DMS53 treated with DMSO at 0.1 percent for 48 hours (cell line): ENCODE results near the gene LRRC56.

Source experiments
- DNase-seq: peaks from one replicate; lab custom pipeline; 2025; ENCODE audit not compliant: unreplicated experiment; lab: John Stamatoyannopoulos, UW

LRRC56 gene, protein sequence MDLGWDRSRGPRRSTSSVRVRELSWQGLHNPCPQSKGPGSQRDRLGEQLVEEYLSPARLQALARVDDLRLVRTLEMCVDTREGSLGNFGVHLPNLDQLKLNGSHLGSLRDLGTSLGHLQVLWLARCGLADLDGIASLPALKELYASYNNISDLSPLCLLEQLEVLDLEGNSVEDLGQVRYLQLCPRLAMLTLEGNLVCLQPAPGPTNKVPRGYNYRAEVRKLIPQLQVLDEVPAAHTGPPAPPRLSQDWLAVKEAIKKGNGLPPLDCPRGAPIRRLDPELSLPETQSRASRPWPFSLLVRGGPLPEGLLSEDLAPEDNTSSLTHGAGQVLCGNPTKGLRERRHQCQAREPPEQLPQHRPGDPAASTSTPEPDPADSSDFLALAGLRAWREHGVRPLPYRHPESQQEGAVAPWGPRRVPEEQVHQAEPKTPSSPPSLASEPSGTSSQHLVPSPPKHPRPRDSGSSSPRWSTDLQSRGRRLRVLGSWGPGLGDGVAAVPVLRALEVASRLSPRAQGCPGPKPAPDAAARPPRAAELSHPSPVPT

DNA sequence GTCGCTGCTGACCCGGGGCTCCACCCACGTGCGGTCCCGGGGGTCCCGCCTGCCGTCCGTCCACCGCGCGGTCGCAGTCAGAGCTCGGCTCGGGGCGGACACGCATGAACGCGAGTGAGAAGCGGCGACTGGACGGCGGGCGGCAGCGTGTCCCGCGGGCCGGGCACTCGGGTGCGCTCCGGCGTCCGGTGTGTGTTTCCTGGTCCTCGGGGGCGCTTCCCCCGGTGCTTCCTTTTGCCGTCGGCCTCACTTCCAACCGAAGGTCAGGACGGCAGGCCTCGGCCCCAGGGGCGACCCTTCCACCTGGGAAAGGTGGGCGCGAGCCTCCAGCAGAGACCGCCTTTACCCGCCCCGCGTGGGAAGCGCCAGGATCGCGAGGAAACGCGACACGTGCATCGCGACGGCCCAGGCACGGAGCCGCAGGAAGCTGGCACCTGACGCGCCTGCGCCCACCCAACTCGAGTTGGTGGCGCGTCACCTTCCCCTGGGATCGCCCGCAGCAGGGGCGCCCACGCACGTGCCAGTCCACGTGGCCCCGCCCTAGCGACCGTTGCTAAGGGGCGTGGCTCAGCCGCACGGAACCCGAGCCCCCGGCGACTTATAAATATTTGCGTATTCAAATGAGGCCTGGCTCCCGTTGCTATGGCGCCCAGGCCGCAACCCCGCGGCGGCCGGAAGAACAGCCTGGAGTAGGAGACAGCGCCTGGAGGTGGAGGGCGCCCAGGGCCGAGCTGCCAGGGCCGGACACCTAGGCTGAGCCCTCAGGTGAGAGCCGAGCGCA is at the start of gene LRRC56:
Gene LRRC56, plus strand, starts transcription at position 687 of the 781 bp plus-strand sequence. CDS start 3,158 bp downstream, outside the sequence.
- DNase-seq: peak; percentile 93

DNA sequence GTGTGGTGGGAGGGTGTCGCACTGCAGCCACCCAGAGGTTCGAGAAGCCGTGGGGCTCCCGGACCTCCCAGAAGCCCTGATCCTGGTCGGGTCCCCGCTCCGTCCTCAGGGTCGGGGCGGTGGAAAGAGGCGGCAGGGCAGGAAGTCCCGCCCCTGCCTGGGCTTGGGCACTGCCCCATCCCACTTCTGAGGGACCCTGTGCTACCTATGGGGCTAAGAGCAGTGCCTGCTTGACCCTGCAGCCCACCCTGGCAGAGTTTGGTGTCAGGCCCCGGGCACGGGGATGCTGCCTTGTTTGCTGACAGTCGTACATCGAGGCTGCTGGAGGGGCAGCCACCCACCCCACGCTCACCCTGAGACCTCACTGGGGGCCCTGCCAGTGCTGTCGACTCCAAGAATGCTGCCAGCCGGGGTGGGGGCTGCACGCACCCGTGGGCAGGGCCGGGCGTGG is 49.7 kb upstream of the LRRC56 start:
- DNase-seq: no peak

DNA sequence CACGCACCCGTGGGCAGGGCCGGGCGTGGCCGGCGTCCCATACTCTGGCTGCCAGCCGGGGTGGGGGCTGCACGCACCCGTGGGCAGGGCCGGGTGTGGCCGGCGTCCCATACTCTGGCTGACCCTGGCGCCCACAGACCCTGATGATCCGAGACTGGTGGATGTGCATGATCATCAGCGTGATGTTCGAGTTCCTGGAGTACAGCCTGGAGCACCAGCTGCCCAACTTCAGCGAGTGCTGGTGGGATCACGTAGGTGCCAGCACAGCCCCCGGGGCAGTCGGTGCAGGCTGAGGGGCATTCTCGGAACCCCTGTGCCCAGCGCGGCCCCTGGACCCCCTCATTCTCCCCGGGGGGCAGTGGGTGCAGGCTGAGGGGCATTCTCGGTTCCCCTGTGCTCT is 49.3 kb upstream of the LRRC56 start:
- no peak for DNase-seq

DNA sequence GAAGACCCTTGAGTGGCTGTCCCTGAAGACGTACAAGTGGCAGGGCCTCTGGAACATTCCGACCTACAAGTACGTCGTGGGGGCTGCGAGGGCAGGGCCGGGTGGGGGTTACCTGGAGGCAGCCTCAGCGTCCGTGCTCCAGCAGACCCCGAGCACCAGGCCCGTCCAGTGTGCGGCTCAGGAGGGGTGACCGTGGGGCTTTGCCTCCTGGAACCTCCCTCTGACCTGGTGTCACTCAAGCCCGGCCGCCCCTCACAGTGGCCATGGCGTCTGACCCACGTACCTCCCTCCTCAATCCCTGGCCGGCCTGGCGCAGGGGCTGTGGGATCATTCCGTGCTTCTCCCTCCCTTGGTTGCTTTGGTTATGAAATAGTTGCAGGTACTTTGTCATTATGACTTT is 48.7 kb upstream of the LRRC56 start:
- DNase-seq: no peak

DNA sequence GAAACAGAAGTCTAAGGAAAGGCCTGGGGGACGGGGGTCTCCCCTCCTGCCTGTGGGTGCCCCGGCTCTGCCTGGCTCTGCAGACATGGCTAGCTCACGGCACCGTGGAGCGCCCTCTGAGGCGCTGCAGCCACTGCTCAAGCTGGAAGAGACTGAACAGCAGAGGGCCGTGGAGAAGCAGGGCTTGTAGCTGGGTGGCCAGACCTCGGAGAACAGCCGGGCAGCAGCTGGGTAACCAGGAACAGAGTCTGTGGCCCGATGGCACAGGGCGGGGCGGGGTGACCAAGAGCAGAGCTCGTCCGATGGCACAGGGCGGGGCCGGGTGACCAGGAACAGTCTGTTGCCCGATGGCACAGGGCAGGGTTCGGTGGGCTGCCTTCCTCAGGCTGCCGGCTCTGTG is 48.3 kb upstream of the LRRC56 start:
- no peak for DNase-seq

DNA sequence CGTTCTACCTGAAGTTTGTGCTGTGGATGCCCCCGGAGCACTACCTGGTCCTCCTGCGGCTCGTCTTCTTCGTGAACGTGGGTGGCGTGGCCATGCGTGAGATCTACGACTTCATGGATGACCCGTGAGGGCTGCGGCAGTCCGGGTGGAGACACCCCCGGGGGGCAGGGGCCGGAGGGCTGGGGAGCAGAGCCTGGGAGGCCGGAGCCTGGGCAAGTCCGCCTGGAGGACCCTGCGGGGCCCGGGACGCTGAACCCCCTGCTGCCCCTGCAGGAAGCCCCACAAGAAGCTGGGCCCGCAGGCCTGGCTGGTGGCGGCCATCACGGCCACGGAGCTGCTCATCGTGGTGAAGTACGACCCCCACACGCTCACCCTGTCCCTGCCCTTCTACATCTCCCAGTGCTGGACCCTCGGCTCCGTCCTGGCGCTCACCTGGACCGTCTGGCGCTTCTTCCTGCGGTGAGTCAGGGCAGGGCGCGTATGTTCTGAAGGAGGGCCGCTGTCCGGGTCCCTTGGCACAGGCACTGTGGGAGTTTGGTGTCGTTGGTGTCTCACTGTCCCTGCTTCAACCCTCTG is 47.6 kb upstream of the LRRC56 start:
- no peak for DNase-seq

DNA sequence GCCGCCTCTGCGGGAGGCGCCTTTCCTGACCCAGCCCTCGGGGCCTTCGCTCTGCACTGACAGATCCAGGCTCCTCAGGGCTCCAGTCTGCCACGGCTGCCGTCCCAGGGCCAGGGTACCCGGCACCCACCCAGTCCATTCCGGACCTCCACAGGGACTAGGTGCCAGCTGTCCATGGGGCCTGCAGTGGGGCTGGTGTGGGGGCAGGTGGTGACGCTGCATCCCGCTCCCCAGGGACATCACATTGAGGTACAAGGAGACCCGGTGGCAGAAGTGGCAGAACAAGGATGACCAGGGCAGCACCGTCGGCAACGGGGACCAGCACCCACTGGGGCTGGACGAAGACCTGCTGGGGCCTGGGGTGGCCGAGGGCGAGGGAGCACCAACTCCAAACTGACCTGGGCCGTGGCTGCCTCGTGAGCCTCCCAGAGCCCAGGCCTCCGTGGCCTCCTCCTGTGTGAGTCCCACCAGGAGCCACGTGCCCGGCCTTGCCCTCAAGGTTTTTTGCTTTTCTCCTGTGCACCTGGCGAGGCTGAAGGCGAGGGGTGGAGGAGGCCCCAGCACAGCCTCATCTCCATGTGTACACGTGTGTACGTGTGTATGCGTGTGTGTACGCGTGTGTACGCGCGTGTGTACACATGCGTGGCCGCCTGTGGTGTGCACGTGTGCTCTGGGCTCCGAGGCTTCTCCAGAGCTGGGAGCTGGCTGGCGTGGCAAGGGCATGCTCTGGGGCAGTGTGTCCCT is 47.0 kb upstream of the LRRC56 start:
- DNase-seq: no peak

DNA sequence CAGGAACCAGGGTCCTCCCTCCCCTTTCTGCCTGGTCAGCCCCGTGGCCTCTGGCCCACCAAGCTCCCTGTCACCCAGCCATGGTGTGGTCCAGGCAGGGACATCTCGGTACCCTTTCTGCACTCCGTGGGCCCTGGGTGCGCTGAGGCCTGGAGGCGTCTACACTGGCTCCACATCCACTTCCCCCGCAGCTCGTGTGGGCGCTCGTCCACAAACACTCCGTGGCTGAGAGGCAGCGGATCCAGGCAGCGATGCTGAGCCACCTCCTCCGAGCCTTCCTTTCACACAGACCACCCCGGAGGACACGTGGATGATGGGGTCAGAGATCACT is 46.4 kb upstream of the LRRC56 start:
- no peak for DNase-seq

DNA sequence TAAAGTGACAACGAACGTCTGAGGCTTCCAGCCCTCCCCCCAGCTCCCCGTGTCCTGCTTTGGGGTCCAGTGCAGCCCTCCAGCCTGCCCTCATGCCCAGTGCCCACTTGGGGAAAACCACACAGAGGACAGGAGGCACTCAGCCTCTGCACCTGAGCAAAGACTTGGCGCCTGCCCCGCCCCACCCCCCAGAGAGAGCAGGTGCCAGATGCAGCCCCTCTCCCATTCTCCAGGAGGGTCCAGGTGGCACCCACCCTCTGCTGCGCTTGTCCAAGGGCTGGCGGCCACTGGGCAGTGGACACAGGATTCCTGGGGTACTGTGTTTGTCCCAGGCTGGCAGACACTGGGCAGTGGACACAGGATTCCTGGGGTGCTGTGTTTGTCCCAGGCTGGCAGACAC is 46.0 kb upstream of the LRRC56 start:
- DNase-seq: no peak

DNA sequence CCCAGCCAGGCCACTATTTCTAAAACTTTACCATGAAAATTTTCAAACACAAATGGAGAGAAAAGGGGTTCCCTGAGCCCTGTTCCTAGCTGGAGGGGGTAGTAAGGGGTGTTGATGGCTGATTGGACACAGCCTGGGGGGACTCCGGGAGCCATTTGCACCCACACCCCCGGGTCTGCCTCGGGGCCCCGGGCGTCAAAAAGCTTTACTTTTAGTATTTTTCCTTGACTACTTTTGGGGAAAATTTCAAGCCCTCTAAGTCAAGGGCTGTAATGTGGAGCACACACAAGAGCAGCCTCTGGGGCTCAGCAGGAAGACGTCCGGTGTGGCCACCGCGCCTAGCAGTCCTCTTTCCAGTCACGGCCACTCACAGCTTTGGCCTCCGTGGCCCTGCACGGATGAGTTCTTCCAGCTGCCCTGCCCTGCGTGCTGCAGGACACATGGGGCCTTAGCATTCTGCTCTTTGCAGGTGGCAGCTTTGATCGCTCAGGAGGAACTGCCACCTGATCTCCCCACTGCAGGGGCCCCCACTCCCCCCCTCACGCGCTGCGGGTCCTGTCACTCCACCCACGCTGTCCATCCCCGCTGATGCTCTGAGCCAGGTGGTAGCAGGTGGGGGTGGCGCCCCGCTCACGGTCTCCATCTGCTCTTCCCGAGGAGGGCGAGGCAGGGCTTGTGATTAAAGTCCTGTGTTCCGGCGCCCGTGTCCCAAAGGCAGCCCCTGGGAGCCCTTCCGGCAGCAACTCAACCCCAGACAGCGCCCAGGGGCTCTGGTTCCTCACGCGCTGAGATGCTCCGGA is 44.7 kb upstream of the LRRC56 start:
- DNase-seq: peak; percentile 73

DNA sequence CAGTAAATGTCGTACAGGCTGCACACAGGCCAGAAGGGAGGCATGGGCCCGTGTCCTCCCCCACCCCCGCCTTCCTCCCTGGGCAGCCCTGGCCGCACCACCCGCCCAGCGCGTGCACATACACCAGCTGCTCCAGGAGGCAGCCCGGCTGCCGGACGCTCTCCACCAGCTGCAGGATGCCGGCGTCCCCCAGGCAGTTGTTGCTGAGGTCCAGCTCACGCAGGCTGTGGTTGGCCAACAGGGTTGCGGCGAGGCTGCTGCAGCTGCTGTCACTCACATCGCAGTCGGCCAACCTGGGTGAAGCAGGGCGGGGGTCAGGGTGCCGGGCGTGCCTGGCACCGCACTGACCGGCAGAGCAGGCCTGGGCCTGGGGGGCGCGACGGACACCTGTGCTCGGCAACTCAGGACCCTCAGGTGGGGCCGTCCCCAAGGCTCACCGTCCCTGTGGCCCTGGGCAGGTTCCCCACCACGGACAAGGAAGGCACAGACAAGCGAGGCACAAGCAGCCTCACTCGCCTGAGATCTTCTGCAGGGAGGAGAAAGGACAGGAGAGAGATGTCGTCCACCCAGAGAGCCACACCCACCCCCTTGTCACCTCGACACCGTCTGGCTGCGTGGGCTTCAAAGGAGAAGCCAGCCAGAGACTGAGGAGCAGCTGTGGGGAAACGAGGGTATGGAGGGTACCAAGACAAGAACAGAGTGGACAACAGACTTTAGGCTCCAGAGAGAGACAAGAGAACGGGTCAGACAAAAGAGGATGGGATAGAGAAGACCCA is 42.4 kb upstream of the LRRC56 start:
- peak; percentile 92 for DNase-seq

DNA sequence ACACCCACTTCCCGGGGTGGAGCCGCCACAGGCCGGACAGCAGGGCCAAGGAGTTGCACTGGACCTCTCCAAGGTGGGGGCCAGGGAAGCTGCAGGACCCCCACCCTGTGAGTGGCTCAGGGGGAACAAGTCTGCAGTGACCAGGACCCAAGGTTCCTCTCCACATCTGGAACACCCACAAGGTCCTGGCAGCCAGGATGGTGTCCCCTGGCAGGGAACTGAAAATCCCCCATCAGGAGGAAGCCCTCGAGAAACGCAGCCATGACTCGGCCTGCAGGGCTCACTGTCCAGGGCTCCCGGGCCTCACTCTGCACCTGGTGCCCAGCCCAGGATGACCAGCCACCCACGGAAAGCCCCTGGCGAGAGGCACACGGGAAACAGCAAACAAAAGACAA is 41.8 kb upstream of the LRRC56 start:
- DNase-seq: no peak

DNA sequence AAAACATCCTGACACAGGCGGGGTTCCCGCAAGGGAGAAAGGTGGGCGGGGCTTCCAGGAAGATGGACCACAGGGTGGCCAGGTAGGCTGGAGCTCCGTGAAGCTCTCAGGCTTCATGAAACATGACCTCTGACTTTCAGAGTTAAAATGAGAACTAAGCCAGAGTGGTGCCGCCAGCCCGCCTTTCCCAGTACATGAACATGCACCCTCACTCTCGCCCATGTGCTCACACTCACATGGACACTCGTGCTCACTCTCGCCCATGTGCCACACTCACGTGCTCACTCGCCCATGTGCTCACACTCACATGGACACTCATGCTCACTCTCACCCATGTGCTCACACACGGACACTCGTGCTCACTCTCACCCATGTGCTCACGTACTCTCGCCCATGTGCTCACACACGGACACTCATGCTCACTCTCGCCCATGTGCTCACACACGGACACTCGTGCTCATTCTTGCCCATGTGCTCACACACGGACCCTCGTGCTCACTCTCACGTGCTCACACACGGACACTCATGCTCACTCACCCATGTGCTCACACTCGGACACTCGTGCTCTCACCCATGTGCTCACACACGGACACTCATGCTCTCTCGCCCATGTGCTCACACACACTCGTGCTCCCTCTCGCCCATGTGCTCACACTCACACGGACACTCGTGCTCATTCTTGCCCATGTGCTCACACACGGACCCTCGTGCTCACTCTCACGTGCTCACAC is 40.3 kb upstream of the LRRC56 start:
- DNase-seq: peak; percentile 12

DNA sequence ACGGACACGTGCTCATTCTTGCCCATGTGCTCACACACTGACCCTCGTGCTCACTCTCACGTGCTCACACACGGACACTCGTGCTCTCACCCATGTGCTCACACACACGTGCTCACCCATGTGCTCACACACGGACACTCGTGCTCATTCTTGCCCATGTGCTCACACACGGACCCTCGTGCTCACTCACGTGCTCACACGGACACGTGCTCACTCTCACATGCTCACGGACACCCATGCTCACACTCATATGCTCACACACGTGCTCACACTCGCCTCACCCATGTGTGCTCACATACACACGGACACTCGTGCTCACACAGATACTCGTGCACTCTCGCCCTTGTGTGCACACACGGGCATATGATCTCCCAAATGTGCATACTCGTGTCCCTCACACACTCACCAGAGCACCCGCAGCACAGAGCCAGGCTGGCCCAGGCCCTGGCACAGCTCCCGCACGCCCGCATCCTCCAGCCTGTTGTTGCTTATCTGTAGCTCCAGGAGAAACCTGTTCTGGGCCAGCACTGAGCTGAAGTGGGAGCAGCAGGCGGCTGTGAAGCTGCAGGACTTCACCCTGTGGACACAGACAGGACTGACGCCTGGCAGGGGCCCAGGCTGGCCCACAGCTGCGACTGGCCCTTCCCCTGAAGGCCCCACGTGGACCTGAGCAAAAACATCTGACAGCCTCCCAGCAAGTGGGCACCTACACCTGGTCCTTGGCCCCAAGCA is 39.6 kb upstream of the LRRC56 start:
- no peak for DNase-seq

DNA sequence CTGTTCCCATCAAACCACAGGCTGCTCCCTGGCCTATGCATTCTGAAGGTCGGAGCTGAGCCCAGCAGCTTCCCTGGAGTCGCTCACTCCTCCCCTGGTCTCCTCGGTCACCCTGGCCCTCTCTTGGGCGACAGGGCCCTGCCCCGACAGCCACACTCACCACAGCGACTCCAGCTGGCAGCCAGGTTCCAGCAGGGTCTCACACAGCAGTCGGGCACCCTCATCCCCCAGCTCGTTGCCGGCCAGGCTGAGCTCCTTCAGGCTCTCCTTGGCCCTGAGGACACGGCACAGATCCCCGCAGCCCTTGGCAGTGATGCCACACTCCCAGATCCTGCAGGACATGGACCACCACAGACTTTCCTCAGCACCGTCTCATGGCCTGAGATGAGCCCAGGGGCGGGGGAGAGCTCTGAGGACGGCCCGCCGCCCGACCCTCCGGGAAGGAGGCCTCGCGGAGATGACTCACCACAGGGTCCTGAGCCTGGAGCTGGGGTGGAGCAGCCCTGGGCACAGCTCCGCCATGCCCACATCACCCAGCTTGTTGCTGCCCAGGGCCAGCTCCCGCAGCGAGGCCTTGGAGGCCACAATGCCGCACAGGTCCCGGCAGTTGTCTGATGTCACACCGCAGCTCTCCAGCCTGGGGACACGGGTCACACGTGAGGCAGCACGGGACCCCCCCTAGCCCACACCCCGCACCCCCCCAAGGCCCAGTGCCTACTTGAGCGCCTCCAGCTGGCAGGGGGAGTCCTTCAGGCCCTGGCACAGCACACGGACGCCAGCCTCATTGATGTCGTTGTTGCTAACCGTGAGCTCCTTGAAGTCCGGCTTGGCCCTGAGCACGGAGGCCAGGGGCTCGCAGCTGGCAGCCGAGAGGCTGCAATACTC is 38.8 kb upstream of the LRRC56 start:
- no peak for DNase-seq

DNA sequence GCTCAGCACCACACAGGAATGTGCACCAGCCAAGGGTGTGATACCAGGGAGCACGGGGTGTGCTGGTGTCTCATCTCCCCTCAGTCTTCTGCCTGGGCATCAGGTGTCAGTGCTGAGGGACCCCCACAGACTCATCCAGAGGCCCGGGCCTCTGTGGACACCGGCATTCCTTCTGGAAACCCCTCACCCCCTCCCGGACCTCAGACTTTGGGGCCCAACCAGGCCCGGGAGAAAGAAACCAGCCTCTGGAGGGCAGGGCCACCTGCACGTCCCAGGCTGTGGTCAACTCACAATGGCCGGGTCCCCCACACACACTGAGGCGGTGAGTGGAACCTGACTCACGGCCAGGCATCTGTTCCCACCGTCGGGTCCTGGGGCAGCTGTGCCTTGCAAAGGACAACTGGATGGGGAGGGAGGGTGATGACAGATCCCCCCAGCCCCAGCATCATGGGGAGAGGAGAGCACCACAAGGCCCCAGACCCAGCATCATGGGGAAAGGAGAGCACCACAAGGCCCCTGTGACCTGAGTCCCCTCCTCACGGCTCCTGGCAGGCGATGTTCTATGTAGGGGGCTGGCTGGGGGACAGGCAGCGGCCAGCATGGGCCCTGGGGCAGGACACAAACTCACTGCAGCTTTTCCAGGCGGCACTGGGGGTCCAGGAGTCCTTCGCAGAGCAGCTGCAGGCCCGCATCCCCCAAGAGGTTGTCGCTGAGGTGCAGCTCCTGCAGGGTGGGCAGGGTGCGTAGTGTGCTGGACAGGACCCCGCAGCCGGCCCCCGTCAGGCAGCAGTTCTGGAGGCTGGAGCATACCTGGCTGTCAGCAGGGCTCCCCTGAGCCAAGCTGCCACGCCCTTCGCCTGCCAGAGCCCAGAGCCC is 37.9 kb upstream of the LRRC56 start:
- no peak for DNase-seq
